Endothelial cell (in vitro differentiated cells): ENCODE data around the gene TDG. TPM values are rescaled to one million over a fixed set of nuclear protein-coding genes. Genes with fewer than 3 reads are reported as not detected.
A peak's percentile ranks its signal among the peaks of the same experiment; 100 is the strongest.
"Not testable (repeated sequence)": the region's sequence is repeated elsewhere in the genome, so short reads cannot be mapped to it uniquely, and the experiment has no call there.

ENCODE experiments used
- DNase-seq: peaks from one replicate; pipeline ENCODE4 v3.0.0; 2021; ENCODE audit warnings: low spot score
- H3K27ac Mint-ChIP-seq: one replicate; pipeline ENCODE4 v1.8.0; 2021; ENCODE audit warnings: mixed read lengths, inconsistent platforms; ENCODE audit not compliant: unreplicated experiment
- H3K27me3 Mint-ChIP-seq: one replicate; pipeline ENCODE4 v1.8.0; 2021; ENCODE audit warnings: mild to moderate bottlenecking, moderate library complexity, mixed read lengths, inconsistent platforms; ENCODE audit not compliant: unreplicated experiment
- H3K36me3 Mint-ChIP-seq: one replicate; pipeline ENCODE4 v1.8.0; 2021; ENCODE audit warnings: mild to moderate bottlenecking, low read depth, mixed read lengths, inconsistent platforms; ENCODE audit not compliant: unreplicated experiment
- H3K4me1 Mint-ChIP-seq: one replicate; pipeline ENCODE4 v1.8.0; 2021; ENCODE audit warnings: mild to moderate bottlenecking, mixed read lengths, inconsistent platforms; ENCODE audit not compliant: unreplicated experiment
- H3K4me3 Mint-ChIP-seq: one replicate; pipeline ENCODE4 v1.8.0; 2021; ENCODE audit warnings: mild to moderate bottlenecking, mixed read lengths, inconsistent platforms; ENCODE audit not compliant: unreplicated experiment
- H3K9me3 Mint-ChIP-seq: one replicate; pipeline ENCODE4 v1.8.0; 2021; ENCODE audit warnings: mixed read lengths, inconsistent platforms; ENCODE audit not compliant: unreplicated experiment
- CTCF ChIP-seq: fragments of 200-600 bp; sonication (generic); IDR thresholded peaks from one replicate; pipeline ENCODE4 v1.5.0; 2021; ENCODE audit warnings: antibody characterized with exemption; ENCODE audit not compliant: unreplicated experiment
- total RNA-seq: library from RNA; stranded (reverse); fragmentation: NEBNext Ultra II Directional; extraction: Animal tissue kit (Norgen Biotek cat#: 25700); gene quantifications from one replicate; pipeline ENCODE4 v1.2.1, GENCODE V29; 2021; ENCODE audit not compliant: unreplicated experiment

TDG gene
- total RNA-seq, 1 donor from 2014 or later = 28.6 TPM

DNA sequence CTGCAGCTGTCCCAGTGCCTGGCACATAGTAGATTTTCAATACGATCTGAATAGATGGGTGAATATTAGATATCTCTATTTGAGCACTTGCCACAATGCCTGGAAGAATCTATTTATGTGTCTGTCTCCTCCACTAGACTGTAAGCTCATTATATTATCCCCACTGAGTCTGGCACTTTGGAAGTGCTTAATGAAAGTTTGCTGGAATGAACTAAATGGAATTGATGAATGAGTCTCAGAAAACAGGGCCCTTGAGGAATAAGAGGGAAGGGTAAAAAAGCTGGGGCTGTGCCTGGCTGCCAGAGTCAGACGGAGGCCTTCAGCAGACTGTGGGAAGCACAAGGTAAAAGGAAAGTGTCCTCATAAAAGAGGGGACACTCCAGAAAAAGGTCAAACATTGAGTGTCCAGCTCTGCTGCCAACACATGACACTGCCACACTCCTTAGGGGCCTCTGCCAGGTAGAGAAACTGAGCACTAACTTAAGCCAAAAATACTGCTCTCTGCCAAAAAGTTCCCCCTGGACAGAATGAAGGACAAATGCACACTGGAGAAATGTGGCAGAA lies 45.0 kb downstream of the TDG start:
- Mint-ChIP-seq H3K4me1 (no peaks in the 10 kb centered on the region), H3K27me3 (peaks cover 4% of the 10 kb centered on the region), H3K9me3 (no peaks in the 10 kb centered on the region), H3K36me3 (no peaks in the 10 kb centered on the region), H3K27ac (no peak overlapping the region), H3K4me3 (no peak overlapping the region)
- DNase-seq = no peak
- no peak for TF ChIP-seq CTCF

DNA sequence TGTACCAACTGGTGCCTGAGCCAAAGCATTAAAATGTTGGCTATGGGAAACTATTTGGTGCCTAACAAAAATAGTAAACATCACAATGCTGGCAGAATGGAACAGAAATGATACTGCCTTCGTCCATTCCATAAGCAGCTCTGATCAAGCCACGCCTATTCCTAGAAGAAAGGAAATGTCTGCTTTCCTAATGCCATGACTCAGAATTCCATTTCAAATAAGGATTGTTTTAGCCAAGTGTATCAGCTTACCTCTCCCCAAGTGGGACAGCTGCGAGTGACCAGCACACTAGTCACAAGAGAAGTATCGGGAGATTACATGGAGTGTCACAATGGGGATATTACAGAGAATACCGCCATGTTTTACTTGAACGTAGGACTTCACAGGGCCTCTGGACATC lies 45.6 kb downstream of the TDG start:
- no peak overlapping the region for H3K4me3 Mint-ChIP-seq
- peaks cover 4% of the 10 kb centered on the region for H3K27me3 Mint-ChIP-seq

DNA sequence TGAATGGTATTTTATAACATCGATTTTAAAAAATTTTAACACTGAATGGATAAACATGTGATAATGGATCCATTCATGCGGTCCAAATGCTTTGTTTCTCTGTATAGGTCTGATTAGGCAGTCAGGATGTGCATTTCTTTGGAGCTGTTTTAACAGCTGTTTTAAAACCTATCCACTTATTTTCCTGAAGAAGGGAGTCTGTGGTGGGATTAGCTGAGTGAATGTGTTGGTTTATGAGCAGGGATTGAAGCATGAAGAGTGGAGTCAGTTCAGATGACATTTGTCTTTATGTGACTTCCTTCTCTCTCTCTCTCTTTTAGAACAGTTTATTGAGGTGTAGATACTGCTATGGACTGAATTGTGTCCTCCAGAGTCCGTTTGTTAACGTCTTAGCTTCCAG lies 46.7 kb downstream of the TDG start:
- no peaks in the 10 kb centered on the region for H3K9me3 Mint-ChIP-seq
- peaks cover 4% of the 10 kb centered on the region for H3K27me3 Mint-ChIP-seq
- H3K36me3 Mint-ChIP-seq = no peaks in the 10 kb centered on the region
- no peak overlapping the region for H3K4me3 Mint-ChIP-seq
- no peak for DNase-seq
- no peak for TF ChIP-seq CTCF
- H3K4me1 Mint-ChIP-seq = no peaks in the 10 kb centered on the region
- H3K27ac Mint-ChIP-seq = peak overlapping the region; percentile 64

More for the DNA sequence above, 45.6 kb downstream of the TDG start:
- no peak for DNase-seq
- H3K27ac Mint-ChIP-seq = no peak overlapping the region
- no peak for TF ChIP-seq CTCF
- no peaks in the 10 kb centered on the region for H3K36me3 Mint-ChIP-seq
- no peaks in the 10 kb centered on the region for H3K4me1 Mint-ChIP-seq
- H3K9me3 Mint-ChIP-seq = no peaks in the 10 kb centered on the region

DNA sequence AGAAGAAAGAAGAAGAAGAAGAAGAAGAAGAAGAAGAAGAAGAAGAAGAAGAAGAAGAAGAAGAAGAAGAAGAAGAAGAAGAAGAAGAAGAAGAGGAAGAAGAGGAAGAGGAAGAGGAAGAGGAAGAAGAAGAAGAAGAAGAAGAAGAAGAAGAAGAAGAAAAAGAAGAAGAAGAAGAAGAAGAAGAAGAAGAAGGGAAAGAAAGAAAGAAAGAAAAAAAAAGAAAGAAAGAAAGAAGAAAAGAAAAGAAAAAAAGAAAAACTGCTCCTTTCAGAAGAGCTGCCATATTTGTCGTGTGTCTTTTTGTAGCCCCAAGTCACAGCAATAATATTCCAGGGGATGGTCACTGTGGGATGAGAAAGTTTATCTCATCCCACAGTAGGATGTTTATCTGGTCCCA lies 56.2 kb downstream of the TDG start:
- not testable (repeated sequence) for H3K27me3 Mint-ChIP-seq, H3K36me3 Mint-ChIP-seq, H3K4me1 Mint-ChIP-seq, DNase-seq, H3K4me3 Mint-ChIP-seq, H3K9me3 Mint-ChIP-seq, H3K27ac Mint-ChIP-seq

GRCh38 chr12:104022786-104023185 lies 57.1 kb downstream of the TDG start:
- Mint-ChIP-seq H3K4me1 (no peaks in the 10 kb centered on the region), H3K9me3 (no peaks in the 10 kb centered on the region), H3K36me3 (no peaks in the 10 kb centered on the region), H3K27ac (no peak overlapping the region), H3K27me3 (no peaks in the 10 kb centered on the region), H3K4me3 (no peak overlapping the region)
- no peak for DNase-seq
- no peak for TF ChIP-seq CTCF
